Measurements from ENCODE around the gene HS6ST2.

Gene HS6ST2

DNA sequence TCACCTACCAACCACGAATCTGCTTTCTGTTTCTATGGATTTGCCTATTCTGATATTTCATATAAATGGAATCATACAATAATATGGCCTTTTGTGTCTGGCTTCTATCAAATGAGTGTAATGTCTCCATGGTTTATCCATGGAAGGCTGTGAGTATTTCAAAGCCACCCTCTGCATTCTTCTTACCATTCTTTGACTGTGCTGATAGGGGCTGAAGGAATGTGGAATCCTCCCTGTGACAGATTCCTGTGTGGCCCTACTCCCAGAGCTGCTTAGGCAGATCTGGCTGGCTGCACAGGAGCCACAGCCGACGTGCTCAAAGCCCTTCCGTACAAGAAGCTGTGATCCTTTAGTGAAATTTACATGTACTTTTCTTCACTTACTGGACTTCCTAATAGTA, 163.2 kb downstream of the HS6ST2 start:
- TF ChIP-seq, protein P1, sequence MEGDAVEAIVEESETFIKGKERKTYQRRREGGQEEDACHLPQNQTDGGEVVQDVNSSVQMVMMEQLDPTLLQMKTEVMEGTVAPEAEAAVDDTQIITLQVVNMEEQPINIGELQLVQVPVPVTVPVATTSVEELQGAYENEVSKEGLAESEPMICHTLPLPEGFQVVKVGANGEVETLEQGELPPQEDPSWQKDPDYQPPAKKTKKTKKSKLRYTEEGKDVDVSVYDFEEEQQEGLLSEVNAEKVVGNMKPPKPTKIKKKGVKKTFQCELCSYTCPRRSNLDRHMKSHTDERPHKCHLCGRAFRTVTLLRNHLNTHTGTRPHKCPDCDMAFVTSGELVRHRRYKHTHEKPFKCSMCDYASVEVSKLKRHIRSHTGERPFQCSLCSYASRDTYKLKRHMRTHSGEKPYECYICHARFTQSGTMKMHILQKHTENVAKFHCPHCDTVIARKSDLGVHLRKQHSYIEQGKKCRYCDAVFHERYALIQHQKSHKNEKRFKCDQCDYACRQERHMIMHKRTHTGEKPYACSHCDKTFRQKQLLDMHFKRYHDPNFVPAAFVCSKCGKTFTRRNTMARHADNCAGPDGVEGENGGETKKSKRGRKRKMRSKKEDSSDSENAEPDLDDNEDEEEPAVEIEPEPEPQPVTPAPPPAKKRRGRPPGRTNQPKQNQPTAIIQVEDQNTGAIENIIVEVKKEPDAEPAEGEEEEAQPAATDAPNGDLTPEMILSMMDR (IDR thresholded peaks at IDR 0.05; ENCODE audit: borderline replicate concordance, extremely low read depth, low read length, poor library complexity, severe bottlenecking): no peak
- no peak for TF ChIP-seq EZH2 (IDR thresholded peaks at IDR 0.05; ENCODE audit: borderline replicate concordance, low read depth, low read length, severe bottlenecking)
- Histone ChIP-seq H3K4me2 (ENCODE audit: insufficient read depth, low read length) (no peak overlapping the region), H3K9ac (ENCODE audit: low read depth, low read length) (no peak overlapping the region), H3K79me2 (ENCODE audit: insufficient read depth, low read length) (no peaks in the 10 kb centered on the region), H3K36me3 (ENCODE audit: insufficient read depth, low read length) (no peaks in the 10 kb centered on the region), H4K20me1 (ENCODE audit: insufficient read depth, low read length) (no peaks in the 10 kb centered on the region), H3K9me3 (ENCODE audit: insufficient read depth, low read length, severe bottlenecking) (no peaks in the 10 kb centered on the region), H3K4me1 (ENCODE audit: insufficient read depth, low read length) (no peaks in the 10 kb centered on the region), H3K27me3 (ENCODE audit: insufficient read depth, low read length, poor library complexity) (no peaks in the 10 kb centered on the region), H2AFZ (ENCODE audit: low read depth, low read length) (no peak overlapping the region), H3K27ac (ENCODE audit: low read length) (no peak overlapping the region), H3K4me3 (ENCODE audit: low read depth in 1 of 2, low read length in 2 of 2) (no peak overlapping the region)
- ATAC-seq (ENCODE audit: insufficient read depth, low read depth) (no peak), DNase-seq (no peak)

DNA sequence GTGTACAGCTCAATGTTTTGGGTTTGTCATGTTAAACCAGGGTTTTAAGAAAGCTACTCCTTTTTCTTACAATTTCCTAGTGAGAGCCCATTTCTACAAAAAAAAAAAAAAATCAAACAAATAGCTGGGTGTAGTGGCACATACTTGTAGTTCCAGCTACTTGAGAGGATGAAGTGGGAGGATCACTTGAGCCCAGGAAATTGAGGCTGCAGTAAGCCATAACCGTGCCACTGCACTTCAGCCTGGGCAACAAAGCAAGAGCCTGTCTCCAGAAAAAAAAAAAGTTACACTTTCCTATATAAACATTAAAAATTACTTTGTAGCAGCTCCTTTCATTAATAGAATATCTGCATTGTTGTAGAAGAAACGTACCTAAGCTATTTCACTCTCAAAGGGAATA, 166.7 kb downstream of the HS6ST2 start:
- H3K9me3 ChIP-seq (ENCODE audit: insufficient read depth, low read length, severe bottlenecking): no peaks in the 10 kb centered on the region
- H3K27ac ChIP-seq (ENCODE audit: low read length): no peak overlapping the region
- H3K79me2 ChIP-seq (ENCODE audit: insufficient read depth, low read length): no peaks in the 10 kb centered on the region
- H3K27me3 ChIP-seq (ENCODE audit: insufficient read depth, low read length, poor library complexity): no peaks in the 10 kb centered on the region
- H3K4me3 ChIP-seq (ENCODE audit: low read depth in 1 of 2, low read length in 2 of 2): no peak overlapping the region
- H3K4me2 ChIP-seq (ENCODE audit: insufficient read depth, low read length): no peak overlapping the region
- H3K4me1 ChIP-seq (ENCODE audit: insufficient read depth, low read length): no peaks in the 10 kb centered on the region
- ATAC-seq (ENCODE audit: insufficient read depth, low read depth): no peak
- H2AFZ ChIP-seq (ENCODE audit: low read depth, low read length): no peak overlapping the region
- no peaks in the 10 kb centered on the region for H3K36me3 ChIP-seq (ENCODE audit: insufficient read depth, low read length)
- no peak overlapping the region for H3K9ac ChIP-seq (ENCODE audit: low read depth, low read length)
- no peak for TF ChIP-seq EZH2 (IDR thresholded peaks at IDR 0.05; ENCODE audit: borderline replicate concordance, low read depth, low read length, severe bottlenecking)
- TF ChIP-seq, protein P1 (IDR thresholded peaks at IDR 0.05; ENCODE audit: borderline replicate concordance, extremely low read depth, low read length, poor library complexity, severe bottlenecking): no peak
- H4K20me1 ChIP-seq (ENCODE audit: insufficient read depth, low read length): no peaks in the 10 kb centered on the region
- DNase-seq: no peak

DNA sequence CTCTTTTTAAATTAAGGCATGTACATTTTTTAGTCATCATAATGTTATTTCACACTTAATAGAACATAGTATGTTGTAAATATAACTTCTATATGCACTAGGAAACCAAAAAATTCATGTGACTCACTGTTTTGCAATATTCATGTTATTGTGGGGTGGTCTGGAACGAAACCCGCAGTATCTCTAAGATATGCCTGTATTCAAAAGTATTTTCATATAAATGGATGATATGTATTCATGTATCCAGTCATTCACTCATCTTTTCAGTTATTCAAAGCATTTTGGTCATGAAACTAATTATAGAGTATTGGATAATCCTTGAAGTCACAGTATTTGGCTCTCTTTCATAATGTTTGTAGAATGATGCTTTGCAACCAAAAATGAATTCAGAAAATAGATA, 168.1 kb downstream of the HS6ST2 start:
- Histone ChIP-seq H3K9ac (ENCODE audit: low read depth, low read length) (no peak overlapping the region), H3K4me3 (ENCODE audit: low read depth in 1 of 2, low read length in 2 of 2) (no peak overlapping the region), H3K27ac (ENCODE audit: low read length) (no peak overlapping the region), H3K27me3 (ENCODE audit: insufficient read depth, low read length, poor library complexity) (no peaks in the 10 kb centered on the region), H3K4me1 (ENCODE audit: insufficient read depth, low read length) (no peaks in the 10 kb centered on the region), H2AFZ (ENCODE audit: low read depth, low read length) (no peak overlapping the region), H3K9me3 (ENCODE audit: insufficient read depth, low read length, severe bottlenecking) (no peaks in the 10 kb centered on the region), H4K20me1 (ENCODE audit: insufficient read depth, low read length) (no peaks in the 10 kb centered on the region), H3K36me3 (ENCODE audit: insufficient read depth, low read length) (no peaks in the 10 kb centered on the region), H3K79me2 (ENCODE audit: insufficient read depth, low read length) (no peaks in the 10 kb centered on the region), H3K4me2 (ENCODE audit: insufficient read depth, low read length) (no peak overlapping the region)
- TF ChIP-seq EZH2 (IDR thresholded peaks at IDR 0.05; ENCODE audit: borderline replicate concordance, low read depth, low read length, severe bottlenecking): no peak
- TF ChIP-seq, protein P1 (IDR thresholded peaks at IDR 0.05; ENCODE audit: borderline replicate concordance, extremely low read depth, low read length, poor library complexity, severe bottlenecking): no peak
- DNase-seq: no peak
- no peak for ATAC-seq (ENCODE audit: insufficient read depth, low read depth)

DNA sequence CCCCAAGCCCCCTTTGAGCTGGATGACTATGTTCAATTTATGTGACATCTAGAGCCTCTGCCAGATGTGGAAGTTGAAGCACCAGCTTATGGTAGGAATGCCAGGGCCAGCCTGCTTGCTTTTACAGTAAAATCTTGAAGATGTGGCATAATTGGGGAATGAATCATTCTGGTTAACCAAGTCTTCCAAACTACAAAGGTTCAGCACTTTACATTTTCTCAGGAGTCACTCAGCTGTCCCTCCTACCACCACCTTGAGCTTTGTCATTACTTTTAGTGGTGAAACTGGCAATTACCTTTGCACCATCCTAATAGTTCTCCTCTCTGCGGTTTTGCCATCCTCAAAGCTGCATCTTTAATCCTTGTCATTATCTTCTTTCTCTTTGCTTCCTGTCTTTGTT, 172.2 kb downstream of the HS6ST2 start:
- TF ChIP-seq, protein P1 (IDR thresholded peaks at IDR 0.05; ENCODE audit: borderline replicate concordance, extremely low read depth, low read length, poor library complexity, severe bottlenecking): no peak
- no peak for TF ChIP-seq EZH2 (IDR thresholded peaks at IDR 0.05; ENCODE audit: borderline replicate concordance, low read depth, low read length, severe bottlenecking)
- Histone ChIP-seq H3K4me2 (ENCODE audit: insufficient read depth, low read length) (no peak overlapping the region), H3K4me1 (ENCODE audit: insufficient read depth, low read length) (no peaks in the 10 kb centered on the region), H3K4me3 (ENCODE audit: low read depth in 1 of 2, low read length in 2 of 2) (no peak overlapping the region), H3K9ac (ENCODE audit: low read depth, low read length) (no peak overlapping the region), H3K9me3 (ENCODE audit: insufficient read depth, low read length, severe bottlenecking) (no peaks in the 10 kb centered on the region), H3K27me3 (ENCODE audit: insufficient read depth, low read length, poor library complexity) (no peaks in the 10 kb centered on the region), H2AFZ (ENCODE audit: low read depth, low read length) (no peak overlapping the region), H4K20me1 (ENCODE audit: insufficient read depth, low read length) (no peaks in the 10 kb centered on the region), H3K27ac (ENCODE audit: low read length) (no peak overlapping the region), H3K36me3 (ENCODE audit: insufficient read depth, low read length) (no peaks in the 10 kb centered on the region), H3K79me2 (ENCODE audit: insufficient read depth, low read length) (no peaks in the 10 kb centered on the region)
- DNase-seq: no peak
- ATAC-seq (ENCODE audit: insufficient read depth, low read depth): no peak
